Natural killer cell treated with Interleukin-12 subunit alpha and Interleukin-12 subunit beta and Interleukin-15 and Interleukin-18, amount 100 ng/mL, for 72 hours (primary cell): ENCODE measurements around the gene PPAN. TPM values are rescaled to one million over a fixed set of nuclear protein-coding genes. Genes with fewer than 3 reads are reported as not detected.

Source experiments
- ATAC-seq, 2 donors: fragments of 150-1000 bp; cut with Tn5 transposase in 1 of 2; sonication (Bioruptor Pico), chemical (Tn5 transposase) in 1 of 2; 2 replicates each; pipeline ENCODE4 v1.10.0; 2021
- DNase-seq: peaks from one replicate; pipeline ENCODE4 v3.0.0; 2022; ENCODE audit warnings: low spot score
- H3K27ac Mint-ChIP-seq, 2 donors: 1 replicate in 1 of 2; 2 replicates in 1 of 2; pipeline ENCODE4 v1.8.0; 2022; ENCODE audit warnings: mixed read lengths in 2 of 2, mild to moderate bottlenecking in 1 of 2, moderate library complexity in 1 of 2
- H3K27me3 Mint-ChIP-seq, 2 donors: 1 replicate in 1 of 2; 2 replicates in 1 of 2; pipeline ENCODE4 v1.8.0; 2022; ENCODE audit warnings: mixed read lengths in 2 of 2
- H3K36me3 Mint-ChIP-seq: one replicate; pipeline ENCODE4 v1.8.0; 2022; ENCODE audit warnings: mixed read lengths
- H3K4me1 Mint-ChIP-seq, 2 donors: 1 replicate in 1 of 2; 2 replicates in 1 of 2; pipeline ENCODE4 v1.8.0; 2022; ENCODE audit warnings: low read depth in 2 of 2, mixed read lengths in 2 of 2, mild to moderate bottlenecking in 1 of 2
- H3K4me3 Mint-ChIP-seq: one replicate; pipeline ENCODE4 v1.8.0; 2022; ENCODE audit warnings: mixed read lengths
- H3K9me3 Mint-ChIP-seq: 2 replicates; pipeline ENCODE4 v1.8.0; 2022; ENCODE audit warnings: mixed read lengths
- total RNA-seq, 2 donors: library from RNA; stranded (reverse); gene quantifications; one replicate each; pipeline ENCODE4 v1.2.3, GENCODE V29; 2022

Gene PPAN
- total RNA-seq, 2 donors from 2014 or later, result 114 to 178 TPM

- ATAC-seq, result no peak
These were observed 19.5 kb upstream of the PPAN start for GRCh38 chr19:10086591-10087192.

GRCh38 chr19:10087296-10088061, 18.7 kb upstream of the PPAN start:
- H3K27me3 Mint-ChIP-seq, result no peaks in the 10 kb centered on the region
- peaks cover 13 to 22% of the 10 kb centered on the region in 2 donors for H3K4me1 Mint-ChIP-seq
- H3K9me3 Mint-ChIP-seq, result no peaks in the 10 kb centered on the region
- ATAC-seq (no peak), DNase-seq (no peak)
- peak overlapping the region; percentile 55 to 77 for H3K27ac Mint-ChIP-seq
- H3K4me3 Mint-ChIP-seq, result peak overlapping the region; percentile 70
- no peaks in the 10 kb centered on the region for H3K36me3 Mint-ChIP-seq

More at GRCh38 chr19:10086591-10087192, 19.5 kb upstream of the PPAN start:
- H3K36me3 Mint-ChIP-seq, result no peaks in the 10 kb centered on the region
- no peaks in the 10 kb centered on the region for H3K27me3 Mint-ChIP-seq
- H3K4me1 Mint-ChIP-seq, result peaks cover 10 to 18% of the 10 kb centered on the region in 2 donors
- peak overlapping the region; percentile 55 to 77 for H3K27ac Mint-ChIP-seq
- H3K9me3 Mint-ChIP-seq, result no peaks in the 10 kb centered on the region
- peak overlapping the region; percentile 70 for H3K4me3 Mint-ChIP-seq
- no peak for DNase-seq

GRCh38 chr19:10088949-10089554, 17.1 kb upstream of the PPAN start:
- DNase-seq (no peak), ATAC-seq (no peak)
- Mint-ChIP-seq H3K9me3 (no peaks in the 10 kb centered on the region), H3K4me3 (no peak overlapping the region), H3K27ac (no peak overlapping the region), H3K27me3 (no peaks in the 10 kb centered on the region), H3K4me1 (peaks cover 13 to 27% of the 10 kb centered on the region in 2 donors), H3K36me3 (peaks cover 5% of the 10 kb centered on the region)

- H3K4me3 Mint-ChIP-seq, result no peak overlapping the region
- H3K4me1 Mint-ChIP-seq, result peaks cover 13 to 27% of the 10 kb centered on the region in 2 donors
- peaks cover 5% of the 10 kb centered on the region for H3K36me3 Mint-ChIP-seq
- no peak for ATAC-seq
- no peaks in the 10 kb centered on the region for H3K27me3 Mint-ChIP-seq
- H3K9me3 Mint-ChIP-seq, result no peaks in the 10 kb centered on the region
- no peak for DNase-seq
- H3K27ac Mint-ChIP-seq, result peak overlapping the region in 1 of 2 donors; percentile 47
These were observed 16.3 kb upstream of the PPAN start for GRCh38 chr19:10089801-10090375.

GRCh38 chr19:10091370-10091687, 14.8 kb upstream of the PPAN start:
- peaks cover 13 to 23% of the 10 kb centered on the region in 2 donors for H3K4me1 Mint-ChIP-seq
- DNase-seq (no peak), ATAC-seq (no peak)
- H3K4me3 Mint-ChIP-seq, result no peak overlapping the region
- H3K9me3 Mint-ChIP-seq, result no peaks in the 10 kb centered on the region
- peak overlapping the region in 1 of 2 donors; percentile 74 for H3K27ac Mint-ChIP-seq
- no peaks in the 10 kb centered on the region for H3K27me3 Mint-ChIP-seq
- H3K36me3 Mint-ChIP-seq, result peaks cover 5% of the 10 kb centered on the region

- Mint-ChIP-seq H3K27me3 (no peaks in the 10 kb centered on the region), H3K4me3 (no peak overlapping the region), H3K9me3 (no peaks in the 10 kb centered on the region), H3K36me3 (peaks cover 5% of the 10 kb centered on the region), H3K4me1 (peaks cover 13 to 26% of the 10 kb centered on the region in 2 donors), H3K27ac (peak overlapping the region in 1 of 2 donors; percentile 74)
- no peak for ATAC-seq
- no peak for DNase-seq
These were observed 14.1 kb upstream of the PPAN start for GRCh38 chr19:10091895-10092641.

- no peak overlapping the region for H3K4me3 Mint-ChIP-seq
- DNase-seq (no peak), ATAC-seq (no peak)
- peaks cover 5% of the 10 kb centered on the region for H3K36me3 Mint-ChIP-seq
- peak overlapping the region in 1 of 2 donors; percentile 60 for H3K27ac Mint-ChIP-seq
- no peaks in the 10 kb centered on the region for H3K27me3 Mint-ChIP-seq
- H3K9me3 Mint-ChIP-seq, result no peaks in the 10 kb centered on the region
- peaks cover 7 to 20% of the 10 kb centered on the region in 2 donors for H3K4me1 Mint-ChIP-seq
These were observed 13.4 kb upstream of the PPAN start for GRCh38 chr19:10092648-10093294.

GRCh38 chr19:10093295-10094186, 12.6 kb upstream of the PPAN start:
- DNase-seq (no peak), ATAC-seq (no peak)
- Mint-ChIP-seq H3K27ac (peak overlapping the region in 1 of 2 donors; percentile 60), H3K36me3 (peaks cover 5% of the 10 kb centered on the region), H3K9me3 (no peaks in the 10 kb centered on the region), H3K4me3 (no peak overlapping the region), H3K4me1 (peaks cover 6 to 22% of the 10 kb centered on the region in 2 donors), H3K27me3 (no peaks in the 10 kb centered on the region)

GRCh38 chr19:10095622-10095947, 10.6 kb upstream of the PPAN start:
- H3K36me3 Mint-ChIP-seq, result peaks cover 5% of the 10 kb centered on the region
- no peak for ATAC-seq

GRCh38 chr19:10095948-10096614, 10.1 kb upstream of the PPAN start:
- no peaks in the 10 kb centered on the region for H3K27me3 Mint-ChIP-seq
- peak; percentile 95 for DNase-seq
- H3K27ac Mint-ChIP-seq, result peak overlapping the region; percentile 41 to 56
- H3K9me3 Mint-ChIP-seq, result no peaks in the 10 kb centered on the region
- H3K4me3 Mint-ChIP-seq, result peak overlapping the region; percentile 48
- H3K4me1 Mint-ChIP-seq, result peaks cover 29 to 35% of the 10 kb centered on the region in 2 donors
- H3K36me3 Mint-ChIP-seq, result peaks cover 5% of the 10 kb centered on the region
- ATAC-seq, result peak; percentile 98

More at GRCh38 chr19:10095622-10095947, 10.6 kb upstream of the PPAN start:
- DNase-seq, result no peak
- Mint-ChIP-seq H3K27ac (peak overlapping the region; percentile 41 to 56), H3K4me3 (peak overlapping the region; percentile 48), H3K9me3 (no peaks in the 10 kb centered on the region), H3K4me1 (peaks cover 24 to 32% of the 10 kb centered on the region in 2 donors), H3K27me3 (no peaks in the 10 kb centered on the region)

- H3K4me3 Mint-ChIP-seq, result peak overlapping the region; percentile 48
- peaks cover 5% of the 10 kb centered on the region for H3K36me3 Mint-ChIP-seq
- DNase-seq, result no peak
- ATAC-seq, result no peak
- H3K9me3 Mint-ChIP-seq, result no peaks in the 10 kb centered on the region
- peak overlapping the region in 1 of 2 donors; percentile 18 for H3K27ac Mint-ChIP-seq
- H3K27me3 Mint-ChIP-seq, result no peaks in the 10 kb centered on the region
- peaks cover 28 to 34% of the 10 kb centered on the region in 2 donors for H3K4me1 Mint-ChIP-seq
These were observed 9.6 kb upstream of the PPAN start for GRCh38 chr19:10096615-10096963.
